ENCODE results near the gene SYT1.

The SYT1 gene

GRCh38 chr12:79380402-79380801, 515.8 kb downstream of the SYT1 start:
- H3K9me3 ChIP-seq (ENCODE audit: control insufficient read depth, low read length), result no peaks in the 10 kb centered on the region
- H2BK120ac ChIP-seq (ENCODE audit: low read depth, low read length), result no peak overlapping the region
- no peaks in the 10 kb centered on the region for H3K4me1 ChIP-seq (ENCODE audit: control insufficient read depth, insufficient read depth, low read depth, low read length)
- H3K4ac ChIP-seq (ENCODE audit: low read depth in 1 of 2, low read length in 2 of 2), result no peak overlapping the region
- H3K27ac ChIP-seq (ENCODE audit: low read length, poor library complexity, severe bottlenecking), result no peak overlapping the region
- H2AFZ ChIP-seq (ENCODE audit: low read depth, low read length), result no peak overlapping the region
- H3K14ac ChIP-seq (ENCODE audit: low read length in 2 of 2), result no peak overlapping the region
- H3K27me3 ChIP-seq (ENCODE audit: control insufficient read depth in 1 of 2, insufficient read depth in 1 of 2, low read length in 2 of 2), result no peaks in the 10 kb centered on the region
- DNase-seq, result no peak
- no peak overlapping the region for H2BK15ac ChIP-seq (ENCODE audit: low read depth, poor library complexity, severe bottlenecking)
- no peak overlapping the region for H4K91ac ChIP-seq (ENCODE audit: low read length)
- H3K4me2 ChIP-seq (ENCODE audit: low read length, poor library complexity, severe bottlenecking), result no peak overlapping the region
- H3K36me3 ChIP-seq (ENCODE audit: control insufficient read depth in 1 of 2, insufficient read depth in 2 of 2, low read depth in 1 of 2, low read length in 2 of 2), result no peaks in the 10 kb centered on the region
- 89% methylated on average over 2 of the region's 2 CpGs for WGBS
- H3K4me3 ChIP-seq (ENCODE audit: insufficient read depth in 1 of 2, low read depth in 1 of 2, low read length in 2 of 2), result no peak overlapping the region
- H3K23ac ChIP-seq (ENCODE audit: low read length in 2 of 2), result no peak overlapping the region
- H2BK5ac ChIP-seq (ENCODE audit: low read depth, low read length, poor library complexity, severe bottlenecking), result no peak overlapping the region
- H3K9ac ChIP-seq (ENCODE audit: low read length), result no peak overlapping the region
- no peaks in the 10 kb centered on the region for H3K79me1 ChIP-seq (replicated peaks; ENCODE audit: low read length, poor library complexity, severe bottlenecking)
- no peak overlapping the region for H2AK5ac ChIP-seq (ENCODE audit: low read length, severe bottlenecking)
- H4K8ac ChIP-seq (ENCODE audit: low read length), result no peak overlapping the region
- H2BK12ac ChIP-seq (ENCODE audit: low read length in 2 of 2), result no peak overlapping the region
- no peak overlapping the region for H3K18ac ChIP-seq (ENCODE audit: low read depth in 1 of 2, low read length in 2 of 2)

- Histone ChIP-seq H4K8ac (ENCODE audit: low read length) (no peak overlapping the region), H3K4me3 (ENCODE audit: insufficient read depth in 1 of 2, low read depth in 1 of 2, low read length in 2 of 2) (no peak overlapping the region), H2AFZ (ENCODE audit: low read depth, low read length) (no peak overlapping the region), H3K4me1 (ENCODE audit: control insufficient read depth, insufficient read depth, low read depth, low read length) (no peaks in the 10 kb centered on the region), H3K9ac (ENCODE audit: low read length) (no peak overlapping the region), H3K18ac (ENCODE audit: low read depth in 1 of 2, low read length in 2 of 2) (no peak overlapping the region), H3K27ac (ENCODE audit: low read length, poor library complexity, severe bottlenecking) (no peak overlapping the region), H2AK5ac (ENCODE audit: low read length, severe bottlenecking) (no peak overlapping the region), H3K4ac (ENCODE audit: low read depth in 1 of 2, low read length in 2 of 2) (no peak overlapping the region), H2BK5ac (ENCODE audit: low read depth, low read length, poor library complexity, severe bottlenecking) (no peak overlapping the region), H4K91ac (ENCODE audit: low read length) (no peak overlapping the region), H3K23ac (ENCODE audit: low read length in 2 of 2) (no peak overlapping the region), H3K4me2 (ENCODE audit: low read length, poor library complexity, severe bottlenecking) (no peak overlapping the region), H2BK12ac (ENCODE audit: low read length in 2 of 2) (no peak overlapping the region), H3K36me3 (ENCODE audit: control insufficient read depth in 1 of 2, insufficient read depth in 2 of 2, low read depth in 1 of 2, low read length in 2 of 2) (no peaks in the 10 kb centered on the region), H3K27me3 (ENCODE audit: control insufficient read depth in 1 of 2, insufficient read depth in 1 of 2, low read length in 2 of 2) (no peaks in the 10 kb centered on the region), H2BK120ac (ENCODE audit: low read depth, low read length) (no peak overlapping the region), H2BK15ac (ENCODE audit: low read depth, poor library complexity, severe bottlenecking) (no peak overlapping the region), H3K9me3 (ENCODE audit: control insufficient read depth, low read length) (no peaks in the 10 kb centered on the region), H3K14ac (ENCODE audit: low read length in 2 of 2) (no peak overlapping the region), H3K79me1 (replicated peaks; ENCODE audit: low read length, poor library complexity, severe bottlenecking) (no peaks in the 10 kb centered on the region)
- 49% methylated on average over 11 of the region's 11 CpGs for WGBS
- no peak for DNase-seq
Observed at GRCh38 chr12:79381248-79382208, 517.0 kb downstream of the SYT1 start.

- no peak overlapping the region for H3K27ac ChIP-seq (ENCODE audit: low read length, poor library complexity, severe bottlenecking)
- H2AFZ ChIP-seq (ENCODE audit: low read depth, low read length), result no peak overlapping the region
- H3K9ac ChIP-seq (ENCODE audit: low read length), result no peak overlapping the region
- no peaks in the 10 kb centered on the region for H3K36me3 ChIP-seq (ENCODE audit: control insufficient read depth in 1 of 2, insufficient read depth in 2 of 2, low read depth in 1 of 2, low read length in 2 of 2)
- no peaks in the 10 kb centered on the region for H3K27me3 ChIP-seq (ENCODE audit: control insufficient read depth in 1 of 2, insufficient read depth in 1 of 2, low read length in 2 of 2)
- H3K18ac ChIP-seq (ENCODE audit: low read depth in 1 of 2, low read length in 2 of 2), result no peak overlapping the region
- no peak overlapping the region for H4K8ac ChIP-seq (ENCODE audit: low read length)
- H4K91ac ChIP-seq (ENCODE audit: low read length), result no peak overlapping the region
- no peak overlapping the region for H3K4me2 ChIP-seq (ENCODE audit: low read length, poor library complexity, severe bottlenecking)
- H3K9me3 ChIP-seq (ENCODE audit: control insufficient read depth, low read length), result no peaks in the 10 kb centered on the region
- H3K79me1 ChIP-seq (replicated peaks; ENCODE audit: low read length, poor library complexity, severe bottlenecking), result no peaks in the 10 kb centered on the region
- no peak for DNase-seq
- no peak overlapping the region for H2BK12ac ChIP-seq (ENCODE audit: low read length in 2 of 2)
- H2BK5ac ChIP-seq (ENCODE audit: low read depth, low read length, poor library complexity, severe bottlenecking), result no peak overlapping the region
- H3K4me3 ChIP-seq (ENCODE audit: insufficient read depth in 1 of 2, low read depth in 1 of 2, low read length in 2 of 2), result no peak overlapping the region
- no peak overlapping the region for H3K4ac ChIP-seq (ENCODE audit: low read depth in 1 of 2, low read length in 2 of 2)
- H2BK120ac ChIP-seq (ENCODE audit: low read depth, low read length), result no peak overlapping the region
- 97% methylated on average over 2 of the region's 4 CpGs for WGBS
- no peak overlapping the region for H3K14ac ChIP-seq (ENCODE audit: low read length in 2 of 2)
- H3K23ac ChIP-seq (ENCODE audit: low read length in 2 of 2), result no peak overlapping the region
- no peak overlapping the region for H2BK15ac ChIP-seq (ENCODE audit: low read depth, poor library complexity, severe bottlenecking)
- no peak overlapping the region for H2AK5ac ChIP-seq (ENCODE audit: low read length, severe bottlenecking)
- no peaks in the 10 kb centered on the region for H3K4me1 ChIP-seq (ENCODE audit: control insufficient read depth, insufficient read depth, low read depth, low read length)
Observed at GRCh38 chr12:79384551-79384950, 520.0 kb downstream of the SYT1 start.

- H3K23ac ChIP-seq (ENCODE audit: low read length in 2 of 2), result no peak overlapping the region
- no peaks in the 10 kb centered on the region for H3K9me3 ChIP-seq (ENCODE audit: control insufficient read depth, low read length)
- no peak overlapping the region for H3K18ac ChIP-seq (ENCODE audit: low read depth in 1 of 2, low read length in 2 of 2)
- H3K36me3 ChIP-seq (ENCODE audit: control insufficient read depth in 1 of 2, insufficient read depth in 2 of 2, low read depth in 1 of 2, low read length in 2 of 2), result no peaks in the 10 kb centered on the region
- no peak overlapping the region for H2BK120ac ChIP-seq (ENCODE audit: low read depth, low read length)
- no peak overlapping the region for H2AK5ac ChIP-seq (ENCODE audit: low read length, severe bottlenecking)
- H3K4me1 ChIP-seq (ENCODE audit: control insufficient read depth, insufficient read depth, low read depth, low read length), result no peaks in the 10 kb centered on the region
- no peak overlapping the region for H3K4me3 ChIP-seq (ENCODE audit: insufficient read depth in 1 of 2, low read depth in 1 of 2, low read length in 2 of 2)
- H2BK5ac ChIP-seq (ENCODE audit: low read depth, low read length, poor library complexity, severe bottlenecking), result no peak overlapping the region
- no peaks in the 10 kb centered on the region for H3K27me3 ChIP-seq (ENCODE audit: control insufficient read depth in 1 of 2, insufficient read depth in 1 of 2, low read length in 2 of 2)
- no peak overlapping the region for H2AFZ ChIP-seq (ENCODE audit: low read depth, low read length)
- no peak overlapping the region for H3K4ac ChIP-seq (ENCODE audit: low read depth in 1 of 2, low read length in 2 of 2)
- DNase-seq, result no peak
- no peak overlapping the region for H2BK12ac ChIP-seq (ENCODE audit: low read length in 2 of 2)
- H3K27ac ChIP-seq (ENCODE audit: low read length, poor library complexity, severe bottlenecking), result no peak overlapping the region
- no CpG with 5 or more reads among the region's 1 CpG for WGBS
- no peak overlapping the region for H3K14ac ChIP-seq (ENCODE audit: low read length in 2 of 2)
- no peak overlapping the region for H3K9ac ChIP-seq (ENCODE audit: low read length)
- no peaks in the 10 kb centered on the region for H3K79me1 ChIP-seq (replicated peaks; ENCODE audit: low read length, poor library complexity, severe bottlenecking)
- no peak overlapping the region for H4K8ac ChIP-seq (ENCODE audit: low read length)
- no peak overlapping the region for H3K4me2 ChIP-seq (ENCODE audit: low read length, poor library complexity, severe bottlenecking)
- no peak overlapping the region for H4K91ac ChIP-seq (ENCODE audit: low read length)
- H2BK15ac ChIP-seq (ENCODE audit: low read depth, poor library complexity, severe bottlenecking), result no peak overlapping the region
Observed at GRCh38 chr12:79388011-79388410, 523.4 kb downstream of the SYT1 start.
